Measurements from ENCODE around the gene OR2B2. TPM values are rescaled to one million over a fixed set of nuclear protein-coding genes. Genes with fewer than 3 reads are reported as not detected.

Gene OR2B2
- total and polyA plus RNA-seq, 2 of the 4 experiments (the other 2 are of a cell fraction), result not detected

GRCh38 chr6:27924179-27924578 is 12.0 kb upstream of the OR2B2 start:
- no peak overlapping the region for H2BK120ac ChIP-seq (ENCODE audit: low read depth, low read length)
- H3K14ac ChIP-seq (replicated peaks; ENCODE audit: low read depth, low read length), result no peak overlapping the region
- in situ Hi-C loops (cut with MboI; ENCODE audit: low sequenced_read_pairs) (no loop called here), intact Hi-C loops (cut with micrococcal nuclease) (no loop called here), dilution Hi-C loops (cut with HindIII; ENCODE audit: low sequenced_read_pairs, unreplicated experiment) (no loop called here)
- H3K4me3 ChIP-seq (ENCODE audit: insufficient read depth, low read depth, low read length), result no peak overlapping the region
- H4K5ac ChIP-seq (ENCODE audit: low read depth, low read length), result no peak overlapping the region
- ATAC-seq (ENCODE audit: low read depth) (no peak), DNase-seq (no peak)
- no peak overlapping the region for H3K56ac ChIP-seq (ENCODE audit: extremely low read depth, insufficient read depth, low read length)
- H3K18ac ChIP-seq (ENCODE audit: low read depth, low read length), result no peak overlapping the region
- H2BK20ac ChIP-seq (ENCODE audit: low read depth, low read length), result no peak overlapping the region
- TF ChIP-seq MXI1 (IDR thresholded peaks at IDR 0.05; ENCODE audit: borderline replicate concordance, low read depth, low read length) (no peak), RFX5 (IDR thresholded peaks at IDR 0.05; ENCODE audit: low read depth, low read length) (no peak), FOS (IDR thresholded peaks at IDR 0.05; ENCODE audit: low read depth, low read length) (no peak), CHD1 (IDR thresholded peaks at IDR 0.05; ENCODE audit: low read depth, low read length) (no peak), BHLHE40 (IDR thresholded peaks at IDR 0.05; ENCODE audit: low read depth, low read length) (no peak)
- H3K27me3 ChIP-seq (ENCODE audit: control insufficient read depth, insufficient read depth, low read length), result no peaks in the 10 kb centered on the region
- H2AK5ac ChIP-seq (ENCODE audit: low read depth, low read length), result no peak overlapping the region
- H2AK9ac ChIP-seq (replicated peaks; ENCODE audit: low read depth, low read length, poor library complexity), result no peak overlapping the region
- no peak overlapping the region for H2BK5ac ChIP-seq (ENCODE audit: low read depth, low read length, poor library complexity, severe bottlenecking)
- no peaks in the 10 kb centered on the region for H3K36me3 ChIP-seq (ENCODE audit: control insufficient read depth, insufficient read depth, low read length)
- H3K4me2 ChIP-seq (ENCODE audit: low read depth, low read length), result no peak overlapping the region
- no peaks in the 10 kb centered on the region for H3K79me1 ChIP-seq (ENCODE audit: low read depth in 1 of 2, low read length in 2 of 2)
- no peak overlapping the region for H3K9ac ChIP-seq (ENCODE audit: low read depth, low read length)
- POLR2A ChIA-PET (ENCODE audit: unreplicated experiment), result interaction anchor here (0.6 kb wide), 1 partner anchor 152 kb away, joined by 3 read pairs; no protein-coding TSS in a partner anchor
- no peak overlapping the region for H4K91ac ChIP-seq (ENCODE audit: insufficient read depth, low read depth, low read length)
- no peak overlapping the region for H2BK15ac ChIP-seq (ENCODE audit: low read depth, low read length)
- no peak overlapping the region for H2AFZ ChIP-seq (replicated peaks; ENCODE audit: low read length, poor library complexity)
- H3K4ac ChIP-seq (ENCODE audit: low read depth, low read length), result no peak overlapping the region
- no peaks in the 10 kb centered on the region for H4K20me1 ChIP-seq (ENCODE audit: insufficient read depth, low read length)
- no peaks in the 10 kb centered on the region for H3K9me3 ChIP-seq (ENCODE audit: control insufficient read depth, insufficient read depth, low read length)
- BruUV-seq (replicated peaks), result no TSS peak
- CTCF ChIA-PET, result no interaction called here
- H3K27ac ChIP-seq (ENCODE audit: insufficient read depth, low read length), result no peak overlapping the region
- H3K4me1 ChIP-seq (ENCODE audit: control insufficient read depth, insufficient read depth, low read length), result no peaks in the 10 kb centered on the region
- no CpG with 5 or more reads among the region's 6 CpGs for WGBS, 2 experiments (ENCODE audit: extremely low coverage in 2 of 2, insufficient read length in 1 of 2)
- H4K8ac ChIP-seq (ENCODE audit: low read depth in 2 of 2, low read length in 2 of 2), result no peak overlapping the region
- no peak overlapping the region for H3K23ac ChIP-seq (ENCODE audit: low read depth, low read length)
- H3K9me1 ChIP-seq (ENCODE audit: insufficient read depth, low read length), result no peaks in the 10 kb centered on the region

Measured in IMR-90 (cell line).